GM18907 (cell line): ENCODE measurements around the gene KLHL26.

Experiments used
- ATAC-seq: cut with Tn5 transposase; IDR thresholded peaks from one replicate; pipeline ENCODE4 v1.9.1; 2021; ENCODE audit warnings: mild to moderate bottlenecking, moderate library complexity; ENCODE audit not compliant: unreplicated experiment

KLHL26 gene

GRCh38 chr19:18612772-18613588 lies 23.8 kb upstream of the KLHL26 start, which contains the start of gene TMEM59L:
Gene TMEM59L (plus strand): TSS chr19:18612870. CDS start chr19:18612959, 89 bp downstream.
- no peak for ATAC-seq

- no peak for ATAC-seq
Observed at GRCh38 chr19:18613589-18614234, 23.1 kb upstream of the KLHL26 start.

GRCh38 chr19:18616023-18616422 lies 20.8 kb upstream of the KLHL26 start:
- ATAC-seq = no peak

GRCh38 chr19:18617562-18617961 lies 19.3 kb upstream of the KLHL26 start:
- no peak for ATAC-seq

GRCh38 chr19:18618236-18618635 lies 18.6 kb upstream of the KLHL26 start:
- ATAC-seq = no peak

GRCh38 chr19:18620311-18620710 lies 16.5 kb upstream of the KLHL26 start:
- ATAC-seq = no peak

- ATAC-seq = no peak
Observed at GRCh38 chr19:18620902-18621301, 15.9 kb upstream of the KLHL26 start.

- ATAC-seq = no peak
Observed at GRCh38 chr19:18626906-18627305, 9.9 kb upstream of the KLHL26 start.

GRCh38 chr19:18629166-18630088 lies 7.4 kb upstream of the KLHL26 start:
- no peak for ATAC-seq

- no peak for ATAC-seq
Observed at GRCh38 chr19:18633321-18633720, 3.5 kb upstream of the KLHL26 start.

- ATAC-seq = no peak
Observed at GRCh38 chr19:18634612-18635297, 2.1 kb upstream of the KLHL26 start.

- ATAC-seq = no peak
Observed at GRCh38 chr19:18635831-18636182, 1.0 kb upstream of the KLHL26 start.

GRCh38 chr19:18636183-18636968 lies 452 bp upstream of the KLHL26 start:
- peak; percentile 88 for ATAC-seq

- ATAC-seq = no peak
Observed at GRCh38 chr19:18637673-18638630, 1.1 kb downstream of the KLHL26 start.

- ATAC-seq = no peak
Observed at GRCh38 chr19:18639706-18640243, 2.9 kb downstream of the KLHL26 start.

- no peak for ATAC-seq
Observed at GRCh38 chr19:18644196-18645034, 7.6 kb downstream of the KLHL26 start.

- no peak for ATAC-seq
Observed at GRCh38 chr19:18645035-18645511, 8.2 kb downstream of the KLHL26 start.
